Stimulated activated CD4-positive, alpha-beta T cell treated with anti-CD3 and anti-CD28 coated beads, Interleukin-4, amount 100 ng/mL, for 24 hours (primary cell): ENCODE measurements around the gene KRT14.
"Not testable (repeated sequence)": the region's sequence is repeated elsewhere in the genome, so short reads cannot be mapped to it uniquely, and the experiment has no call there.

Experiments
- DNase-seq: peaks from one replicate; pipeline ENCODE4 v3.0.0-alpha.2; 2020

The KRT14 gene

DNA sequence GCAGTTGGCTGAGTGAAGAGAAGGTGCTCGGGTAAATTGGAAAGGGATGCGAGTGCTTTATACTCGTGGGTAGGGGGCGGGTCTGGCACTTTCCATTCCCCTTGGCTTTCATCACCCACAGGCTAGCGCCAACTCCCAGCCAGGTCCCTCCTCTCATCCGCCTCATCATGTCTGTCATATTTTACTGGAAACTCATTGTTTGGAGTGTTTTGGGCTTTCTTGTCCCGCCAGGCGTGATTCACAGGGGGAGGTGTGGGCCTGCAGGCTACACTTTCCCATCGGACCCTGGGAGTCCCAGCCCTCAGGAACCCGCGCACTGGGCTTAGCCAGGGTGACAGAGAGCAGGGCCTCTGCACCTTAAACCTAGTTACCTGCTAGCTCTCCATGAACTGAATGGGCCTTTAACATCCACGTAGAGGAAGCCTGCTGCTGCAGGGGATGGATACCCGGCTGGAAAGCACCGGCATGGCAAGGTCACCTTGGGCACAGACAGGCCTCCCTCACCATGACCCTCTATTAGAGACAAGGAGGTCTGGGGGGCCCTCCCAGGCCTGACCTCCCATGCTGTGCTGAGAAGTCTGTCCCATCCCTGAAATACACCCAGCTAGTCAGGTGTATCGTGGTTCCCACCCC, at the start of gene KRT14:
TSS of gene KRT14 (minus strand) at position 33 of the 633 bp plus-strand sequence. CDS start 61 bp downstream, outside the sequence.
- DNase-seq, result no peak

DNA sequence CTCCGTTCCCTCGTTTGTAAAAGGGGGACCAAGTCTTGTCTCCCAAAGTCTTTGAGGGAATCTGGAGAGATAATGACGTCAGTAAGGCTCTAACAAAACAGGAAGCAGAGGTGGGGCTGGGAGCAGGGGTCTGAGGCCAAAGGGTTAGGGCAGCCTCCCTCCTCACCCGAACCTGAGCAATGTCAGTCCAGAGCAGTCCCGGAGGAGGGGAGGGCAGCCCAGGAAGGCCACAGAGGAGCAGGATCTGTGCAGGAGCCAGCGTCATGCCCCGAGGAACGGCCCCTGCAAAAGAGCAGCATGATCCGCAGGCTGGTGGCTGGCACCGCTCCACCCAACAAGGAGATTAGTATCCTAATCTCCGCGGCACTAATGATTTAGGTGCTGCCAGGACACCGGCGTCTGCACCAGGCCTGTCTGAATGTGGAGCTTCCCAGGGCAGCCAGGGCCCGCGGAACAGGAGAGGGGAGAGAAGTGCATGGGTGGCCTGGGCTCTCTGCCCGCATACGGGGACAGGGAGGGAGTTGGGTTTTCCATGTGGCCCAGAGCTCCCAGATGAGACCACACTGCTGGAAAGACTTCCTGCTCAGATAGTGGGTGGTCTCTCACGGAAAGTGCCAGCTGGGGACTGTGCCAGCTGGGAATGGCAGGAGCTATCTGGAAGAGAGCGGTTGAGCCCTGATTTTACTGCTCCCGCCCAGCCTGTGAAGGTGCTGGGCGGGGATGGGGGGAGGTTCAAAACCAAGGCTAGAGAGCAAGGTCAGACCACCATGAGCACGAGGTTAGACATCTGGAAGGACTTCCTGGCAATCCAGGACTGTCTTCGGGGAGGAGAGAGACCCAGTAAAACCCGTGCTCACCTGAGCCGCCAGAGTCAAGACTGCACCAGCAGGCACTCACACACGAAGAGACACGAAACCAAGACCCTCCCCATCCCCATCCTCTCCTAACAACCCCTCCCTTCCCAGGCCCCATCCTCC, 48.7 kb upstream of the KRT14 start:
- DNase-seq, result no peak

DNA sequence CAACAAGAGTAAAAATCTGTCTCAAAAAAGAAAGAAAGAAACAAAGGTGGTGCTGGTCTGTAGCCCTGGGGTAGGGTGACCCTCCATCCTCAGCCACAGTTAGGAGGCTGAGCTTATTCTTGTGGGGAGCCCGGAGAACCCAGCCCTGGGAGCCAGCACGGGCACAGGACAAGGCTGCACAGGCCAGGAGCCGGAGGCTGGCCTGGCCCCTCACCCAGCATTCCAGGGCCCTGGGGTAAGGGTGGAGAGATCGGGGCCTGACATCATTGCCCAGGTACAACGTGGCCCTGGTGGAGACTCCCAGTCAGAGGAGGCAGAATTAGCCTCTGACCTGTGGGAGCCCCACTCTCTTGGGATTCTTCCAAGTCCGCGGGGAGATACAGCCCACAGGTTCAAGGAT, 47.9 kb upstream of the KRT14 start:
- no peak for DNase-seq

DNA sequence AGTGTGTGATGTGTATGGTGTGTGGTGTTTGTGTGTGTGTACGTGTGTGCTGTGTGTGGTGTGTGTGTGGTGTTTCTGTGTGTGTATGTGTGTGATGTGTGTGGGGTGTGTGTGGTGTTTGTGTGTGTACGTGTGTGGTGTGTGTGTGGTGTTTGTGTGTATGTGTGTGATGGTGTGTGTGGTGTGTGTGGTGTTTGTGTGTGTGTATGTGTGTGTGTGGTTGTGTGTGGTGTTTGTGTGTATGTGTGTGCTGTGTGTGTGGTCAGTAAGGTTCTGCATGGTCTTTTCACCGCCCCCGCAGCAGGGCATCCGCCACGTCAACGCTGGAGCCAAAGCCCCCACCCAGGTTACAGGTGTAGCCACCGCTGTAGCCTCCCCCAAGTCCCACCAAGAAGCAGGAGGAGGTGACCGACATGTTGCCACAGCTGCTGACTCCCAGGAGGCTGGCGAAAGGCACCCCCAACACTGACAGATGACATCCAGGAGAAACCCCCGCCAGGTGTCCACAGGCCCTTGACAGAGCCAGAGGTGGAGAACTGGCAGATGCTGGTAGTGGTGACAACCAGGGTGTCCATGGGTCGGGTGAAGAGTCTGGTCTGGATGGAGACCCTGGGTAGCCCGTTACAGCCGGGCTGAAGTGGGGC, 47.0 kb upstream of the KRT14 start:
- no peak for DNase-seq

DNA sequence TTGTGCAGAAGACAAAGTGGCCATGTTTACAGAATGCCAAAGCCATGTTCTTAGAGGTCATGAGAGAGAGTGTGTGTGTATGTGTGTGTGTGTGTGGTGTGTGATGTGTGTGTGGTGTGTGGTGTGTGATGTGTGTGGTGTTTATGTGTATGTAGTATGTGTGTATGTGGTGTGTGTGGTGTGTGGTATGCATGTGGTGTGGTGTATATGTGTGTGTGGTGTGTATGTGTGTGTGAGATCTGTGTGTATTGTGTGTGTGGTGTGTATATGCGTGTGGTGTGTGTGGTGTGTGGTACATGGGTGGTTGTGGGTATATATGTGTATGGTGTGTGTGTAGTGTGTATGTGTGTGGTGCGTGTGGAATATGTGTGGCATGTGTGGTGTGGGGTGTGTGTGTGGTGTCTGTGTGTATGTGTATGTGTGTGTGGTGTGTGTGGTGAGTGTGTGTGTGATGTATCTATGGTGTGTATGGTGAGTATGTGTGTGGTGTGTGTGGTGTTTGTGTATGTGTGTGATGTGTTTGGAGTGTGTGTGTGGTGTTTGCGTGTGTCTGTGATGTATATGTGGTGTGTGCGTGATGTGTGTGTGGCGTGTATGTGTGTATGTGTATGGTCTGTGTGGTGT, 45.9 kb upstream of the KRT14 start:
- no peak for DNase-seq

DNA sequence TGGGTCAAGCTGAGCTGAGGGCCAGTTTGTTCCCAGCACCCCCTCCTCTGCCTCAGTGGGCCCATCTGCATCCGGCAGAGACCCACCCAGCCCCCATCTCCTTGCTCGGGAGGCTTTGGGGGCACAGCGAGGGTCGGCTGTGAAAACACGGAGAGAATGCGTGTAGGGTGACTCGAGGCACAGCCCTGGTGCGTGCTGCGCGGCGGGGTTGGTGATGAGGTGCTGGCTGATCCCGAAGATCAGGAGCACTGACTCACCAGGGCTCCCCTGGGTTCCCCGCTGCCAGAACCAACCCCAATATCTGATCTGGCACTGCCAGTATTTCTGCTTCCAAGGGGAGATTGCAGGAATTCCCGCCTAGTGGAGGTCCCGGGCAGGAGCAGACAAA, 45.2 kb upstream of the KRT14 start:
- no peak for DNase-seq

DNA sequence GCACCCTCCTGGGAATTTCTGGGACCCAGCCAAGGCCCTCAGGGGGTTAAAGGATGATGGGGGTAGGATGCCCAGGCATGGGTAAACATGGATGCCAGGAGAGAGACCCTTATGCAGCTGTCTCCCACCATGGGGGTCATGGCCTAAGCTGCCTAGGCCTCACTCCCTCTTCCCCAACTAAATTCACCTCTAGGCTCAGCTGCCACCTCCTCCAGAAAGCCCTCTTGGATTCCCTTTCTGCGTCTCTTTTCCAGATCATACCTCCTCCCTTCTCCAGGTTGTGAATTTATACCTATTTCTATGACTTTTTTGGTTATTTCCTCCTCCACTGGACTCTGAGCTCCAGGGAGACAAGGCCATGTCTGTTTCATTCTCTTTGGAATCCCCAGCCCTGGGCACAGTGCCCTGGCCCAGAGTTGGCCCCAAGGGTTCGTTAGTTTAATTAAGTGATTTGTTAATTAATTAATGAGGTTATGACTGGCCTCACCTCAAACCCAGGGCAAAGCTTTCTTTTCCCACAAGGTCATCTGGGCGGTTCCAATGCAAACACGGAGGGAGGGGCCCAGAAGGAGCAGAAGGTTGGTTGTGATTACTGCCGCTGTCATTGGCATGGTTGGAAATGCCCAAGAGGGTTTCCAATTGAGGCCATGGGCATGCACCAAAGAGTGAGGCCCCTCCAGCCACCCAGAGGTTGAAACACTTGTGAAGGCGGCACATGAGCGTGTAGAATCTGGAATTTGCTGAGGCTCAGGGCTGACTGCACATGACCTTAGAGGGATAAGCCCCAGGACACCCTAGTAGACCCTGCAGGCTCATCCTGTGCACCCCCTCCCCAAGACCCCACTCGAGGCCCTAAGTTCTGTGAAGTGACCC, 44.6 kb upstream of the KRT14 start:
- no peak for DNase-seq

DNA sequence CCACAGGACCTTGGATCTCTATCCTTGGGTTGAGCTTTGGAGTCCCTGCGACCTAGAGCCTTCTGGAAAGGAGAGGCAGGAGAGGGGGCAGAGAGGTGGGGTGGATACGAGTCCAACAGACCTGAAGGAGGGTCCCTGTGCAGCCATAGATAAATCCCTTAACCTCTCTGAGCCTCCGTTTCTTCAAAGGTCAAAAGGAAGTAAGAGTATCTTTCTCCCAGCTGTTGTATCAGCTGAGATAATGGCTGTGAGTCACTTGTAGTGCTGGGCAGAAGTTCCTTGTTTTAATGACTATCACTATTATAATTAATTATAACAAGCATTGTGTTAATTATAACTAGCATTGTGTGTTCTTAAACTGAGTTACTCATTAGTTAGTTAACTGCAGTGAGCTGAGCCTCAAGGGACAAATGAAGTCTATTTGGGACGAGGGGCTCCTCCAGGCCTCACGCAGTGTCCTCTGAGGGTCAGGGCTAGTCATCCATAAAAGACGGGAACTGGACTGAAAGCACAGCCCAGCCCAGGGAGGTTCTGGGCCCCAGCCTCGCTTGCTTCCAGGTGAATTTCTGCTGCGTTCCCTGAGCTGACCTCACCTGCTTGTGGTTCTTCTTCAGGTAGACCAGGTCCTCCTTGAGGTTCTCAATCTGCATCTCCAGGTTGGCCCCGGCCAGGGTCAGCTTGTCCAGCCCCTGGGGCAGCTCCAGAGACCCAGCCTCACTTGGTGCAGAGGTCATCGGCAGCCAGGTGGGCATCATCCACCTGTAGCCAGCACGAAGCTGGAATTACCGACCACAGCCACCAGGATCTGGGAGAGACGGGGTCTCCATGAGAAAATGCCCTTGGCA, 43.4 kb upstream of the KRT14 start:
- no peak for DNase-seq

DNA sequence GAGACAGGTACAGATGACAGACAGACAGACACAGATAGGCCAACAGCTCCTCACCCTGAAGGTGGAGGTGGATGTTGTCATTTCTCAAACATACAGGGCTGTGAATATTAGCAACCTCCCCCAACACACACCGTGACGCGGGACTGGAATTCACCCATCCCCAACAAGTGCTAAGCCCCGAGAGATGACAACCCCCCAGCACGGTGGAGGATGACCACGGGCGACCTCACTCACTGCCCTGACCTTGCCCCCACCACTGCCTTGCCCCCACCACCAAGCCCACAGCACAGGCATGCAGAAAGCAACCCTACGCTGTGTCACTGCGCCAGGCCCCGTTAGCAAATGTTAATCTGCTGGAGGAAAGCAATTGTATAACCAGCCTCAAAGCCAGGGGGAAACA, 42.6 kb upstream of the KRT14 start:
- DNase-seq, result no peak

DNA sequence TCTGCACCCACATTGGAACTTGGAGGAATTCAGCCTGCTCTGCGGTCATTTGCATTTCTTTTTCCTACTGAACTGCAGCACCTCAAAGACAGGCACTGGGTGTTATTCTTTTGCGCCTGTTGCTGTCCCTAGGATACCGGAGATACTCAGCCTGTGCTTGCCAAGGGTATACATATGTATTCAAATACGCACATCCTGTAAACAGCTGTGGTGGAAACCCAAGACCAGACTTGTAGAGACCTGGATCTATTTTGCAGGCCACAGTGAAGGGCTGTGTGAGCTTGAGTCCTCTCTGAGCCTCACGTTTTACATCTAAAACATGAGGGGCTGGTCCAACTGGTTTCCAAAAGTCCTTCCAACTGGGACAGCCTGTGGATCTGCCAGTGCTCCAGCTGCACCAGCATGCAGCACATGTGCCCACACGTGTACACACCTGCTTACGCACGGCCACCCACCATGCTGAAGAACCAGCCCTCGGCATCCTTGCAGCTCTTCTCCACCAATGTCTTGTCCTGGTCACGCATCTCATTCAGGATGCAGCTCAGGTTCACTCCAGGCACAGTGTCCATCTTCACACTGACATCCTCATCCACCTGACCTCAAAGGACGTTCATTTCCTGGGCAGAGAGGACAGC, 42.0 kb upstream of the KRT14 start:
- DNase-seq, result not testable (repeated sequence)

DNA sequence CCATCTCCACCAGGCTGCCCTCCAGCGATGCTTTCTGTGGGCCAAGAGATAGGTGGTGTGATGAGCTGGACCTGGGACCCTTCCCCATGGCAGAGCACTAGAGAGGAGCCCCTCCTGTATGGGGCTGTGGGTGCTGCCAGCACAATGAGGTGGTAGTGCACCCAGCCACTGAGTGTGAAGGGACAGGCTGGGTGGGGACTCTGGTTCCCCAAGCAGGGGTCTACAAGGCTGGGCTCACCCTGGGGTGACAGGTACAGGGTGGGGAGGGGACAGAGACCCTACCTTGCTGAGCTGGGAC, 41.3 kb upstream of the KRT14 start:
- not testable (repeated sequence) for DNase-seq

DNA sequence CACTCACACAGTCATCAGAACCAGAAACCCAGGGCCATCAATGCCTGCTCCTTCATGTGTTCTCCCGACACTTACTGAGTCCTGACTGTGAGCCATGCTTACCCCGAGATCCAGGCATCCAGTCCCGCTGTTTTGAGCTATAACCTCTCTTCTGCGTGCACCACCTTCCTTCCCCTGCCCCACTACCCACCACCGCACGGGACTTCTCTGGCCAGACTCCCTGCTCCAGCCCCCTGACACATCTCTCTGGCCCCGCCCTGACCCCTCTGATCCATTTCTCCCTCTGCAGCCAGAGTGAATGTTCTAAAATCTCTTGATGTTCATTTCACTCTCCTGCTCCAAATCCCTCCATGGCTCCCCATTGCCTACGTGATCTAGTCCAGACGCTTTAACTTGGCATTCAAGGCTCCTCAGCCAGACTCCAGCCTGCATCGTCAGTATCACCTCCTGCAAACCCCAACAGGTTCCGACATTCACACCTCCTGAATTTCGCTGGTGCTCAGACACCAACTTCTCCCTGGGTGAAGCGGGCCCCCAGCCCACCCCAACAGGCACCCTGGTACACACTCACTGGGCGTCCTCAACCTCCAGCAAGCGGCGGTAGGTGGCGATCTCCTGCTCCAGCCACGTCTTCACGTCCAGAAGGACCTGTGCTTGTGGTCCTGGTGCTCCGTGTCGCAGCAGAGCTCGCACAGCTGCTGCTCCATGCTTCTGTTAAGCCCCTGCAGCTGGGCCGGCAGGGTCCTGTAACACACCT, 40.8 kb upstream of the KRT14 start:
- no peak for DNase-seq

DNA sequence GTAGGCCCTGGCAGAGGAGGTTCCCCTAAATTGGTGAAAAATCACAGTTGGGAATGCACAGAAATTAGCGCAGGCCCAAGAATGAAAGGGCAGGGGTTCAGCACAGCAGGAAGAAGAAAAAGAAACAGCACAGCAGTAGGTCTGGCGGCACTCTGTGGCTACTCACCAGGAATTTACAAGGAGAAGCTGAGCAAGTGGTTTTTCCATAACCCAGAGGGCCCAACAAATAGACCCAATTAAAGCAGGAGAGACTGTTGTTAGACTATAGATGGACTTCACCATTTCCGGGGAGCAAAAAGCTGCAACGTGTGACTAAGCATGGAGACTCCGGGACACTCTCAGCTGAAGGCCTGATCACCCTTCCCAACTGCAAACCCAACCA, 40.2 kb upstream of the KRT14 start:
- not testable (repeated sequence) for DNase-seq

DNA sequence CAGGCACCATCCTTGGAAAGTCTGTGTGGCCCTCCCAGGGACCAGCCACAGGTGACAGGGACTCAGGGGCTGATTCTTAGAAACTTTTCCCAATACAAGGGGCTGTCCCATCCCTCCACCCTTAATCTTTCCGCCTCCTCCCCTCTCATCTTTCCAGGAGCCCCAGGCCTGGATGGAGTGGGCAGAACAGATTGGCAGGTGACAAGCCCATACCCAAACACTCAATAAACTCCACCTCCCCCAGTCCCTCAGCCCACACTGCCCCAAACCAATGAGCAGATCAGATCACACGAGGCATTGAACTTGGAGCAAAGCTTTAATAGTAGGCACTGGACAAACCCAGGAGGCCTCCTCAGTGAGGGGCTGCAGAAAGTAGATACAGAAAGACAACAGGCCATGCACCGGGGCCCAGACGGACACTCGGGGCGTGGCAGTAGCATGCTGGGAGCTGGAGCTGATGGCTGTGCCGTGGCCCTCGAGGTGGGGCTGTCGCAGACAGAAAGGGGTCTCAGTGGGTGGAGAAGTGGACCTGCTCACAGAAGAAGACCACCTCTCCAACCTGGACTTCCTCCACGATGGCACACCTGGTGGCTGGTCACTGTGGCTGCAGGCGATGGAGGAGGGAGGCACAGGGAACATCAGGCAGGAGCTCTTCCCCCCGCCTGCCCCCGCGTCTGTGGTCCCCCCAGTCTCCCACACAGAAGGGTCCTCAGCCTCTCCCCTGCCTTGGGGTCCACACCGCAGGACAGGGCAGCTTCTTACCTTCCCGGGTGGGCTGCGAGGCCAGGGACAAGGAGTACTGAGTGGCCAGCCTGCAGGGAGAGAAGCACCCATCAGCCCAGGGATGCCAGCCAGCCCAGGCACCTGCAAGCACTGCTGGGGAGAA, 39.6 kb upstream of the KRT14 start:
- not testable (repeated sequence) for DNase-seq

DNA sequence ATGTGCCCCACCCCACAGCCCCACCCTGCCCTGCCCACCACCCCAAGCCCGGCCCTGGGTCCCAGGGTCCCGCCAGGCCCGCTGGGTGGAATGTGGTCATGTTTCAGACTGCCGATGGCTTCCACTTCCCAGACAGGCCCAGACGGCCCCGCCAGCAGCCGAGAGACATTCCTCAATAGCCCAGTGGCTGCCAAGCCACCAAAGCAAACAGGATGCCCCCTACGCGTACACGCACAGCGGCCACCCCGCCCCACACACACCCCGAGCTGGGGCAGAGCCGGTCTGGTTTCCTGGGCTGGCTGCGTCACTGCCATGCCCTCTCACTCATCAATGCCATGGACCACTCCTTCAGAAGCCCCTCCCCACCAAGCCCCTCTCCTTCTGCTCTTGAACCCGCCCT, 38.9 kb upstream of the KRT14 start:
- no peak for DNase-seq

DNA sequence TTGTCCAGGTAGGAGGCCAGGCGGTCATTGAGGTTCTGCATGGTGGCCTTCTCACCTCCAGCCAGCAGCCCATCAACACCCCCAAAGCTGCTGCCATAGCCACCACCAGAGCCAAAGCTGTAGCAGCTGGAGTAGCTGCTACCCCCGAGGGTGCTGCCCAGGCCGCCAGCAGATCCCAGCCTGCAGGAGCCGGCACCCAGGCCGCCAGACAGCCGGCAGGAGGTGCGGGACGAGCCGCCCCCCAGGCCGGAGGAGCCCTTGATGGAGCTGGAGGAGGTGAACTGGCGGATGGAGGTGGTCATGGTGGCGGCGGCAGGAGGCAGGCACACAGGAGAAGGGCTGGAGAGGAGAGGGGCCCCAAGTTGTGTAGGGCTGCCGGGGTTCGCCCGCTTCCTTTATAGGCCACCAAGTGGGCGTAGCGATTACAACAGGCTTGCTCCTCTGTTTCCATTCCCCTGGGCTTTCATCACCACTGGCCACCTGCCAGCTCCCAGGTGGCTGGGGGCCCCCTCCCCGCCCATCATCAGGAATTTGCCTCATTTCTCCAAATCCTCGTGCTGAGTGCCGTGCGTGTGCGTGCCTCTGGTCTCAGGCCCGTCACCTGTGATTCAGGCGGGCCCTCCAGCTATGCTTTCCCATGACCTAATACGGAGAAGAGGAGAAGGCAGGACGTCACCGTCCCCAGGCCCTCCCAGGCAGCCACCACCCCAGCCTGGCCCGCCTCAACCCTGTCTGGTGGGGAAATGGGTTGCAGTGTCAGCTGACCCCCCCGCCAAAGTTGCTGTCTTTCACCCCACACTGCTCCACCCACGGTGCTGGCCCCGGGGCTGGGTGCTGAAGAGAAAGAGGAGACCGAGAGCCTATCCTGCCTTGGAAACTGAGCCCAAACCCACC, 37.8 kb upstream of the KRT14 start, which contains the start of gene KRT17:
TSS of gene KRT17 (minus strand) at position 368 of the 894 bp plus-strand sequence. CDS start at position 302, 66 bp downstream.
- DNase-seq, result no peak

DNA sequence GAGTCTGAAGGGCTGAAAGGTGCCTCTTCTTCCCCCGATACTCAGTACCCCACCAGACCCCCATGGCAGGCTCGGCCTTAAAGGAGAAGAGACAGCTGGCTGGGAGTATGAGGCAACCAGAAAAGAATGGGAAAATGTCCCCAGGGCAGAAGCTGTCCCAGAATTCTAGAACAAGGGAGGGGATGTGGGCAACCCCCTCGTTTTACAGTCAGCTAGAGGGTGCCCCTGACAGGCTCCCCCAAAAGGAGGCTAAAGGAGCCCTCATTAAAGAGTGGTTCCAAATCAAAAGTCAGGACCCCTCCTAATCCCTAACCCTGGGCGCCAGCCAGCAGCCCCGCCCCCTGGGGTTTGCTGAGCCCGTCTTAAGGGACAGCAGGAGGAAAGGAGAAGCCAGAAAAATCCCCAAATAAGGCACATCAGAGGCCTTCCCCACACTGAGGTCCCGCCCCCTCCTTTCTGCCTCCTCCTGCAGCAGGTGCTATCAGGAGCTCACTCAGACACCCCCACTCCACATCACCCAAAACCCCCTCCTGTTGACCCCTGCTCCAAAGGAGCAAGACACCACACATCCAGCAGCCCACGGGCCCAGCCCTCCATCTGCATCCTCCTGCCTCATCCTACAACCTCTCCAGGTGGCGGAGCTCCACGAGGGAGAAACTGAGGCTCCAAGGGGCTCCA, 36.6 kb upstream of the KRT14 start:
- DNase-seq, result not testable (repeated sequence)
